Sigmoid colon (tissue), 7 donors: ENCODE results near the gene OR7G1. TPM values are rescaled to one million over a fixed set of nuclear protein-coding genes. Genes with fewer than 3 reads are reported as not detected.

Experiments
- DNase-seq: peaks from one replicate; pipeline ENCODE4 v3.0.0-alpha.2; 2019
- H3K27ac ChIP-seq, 4 donors: fragments of 200-600 bp; sonication (generic); one replicate each; pipeline ENCODE4 v1.5.1; 2016 to 2019; ENCODE audit warnings: mild to moderate bottlenecking in 1 of 4
- H3K27me3 ChIP-seq, 3 donors: fragments of 200-600 bp; sonication (generic); one replicate each; pipeline ENCODE4 v1.5.1; 2019; ENCODE audit warnings: mild to moderate bottlenecking in 1 of 3
- H3K36me3 ChIP-seq, 4 donors: fragments of 200-600 bp; sonication (generic); one replicate each; pipeline ENCODE4 v1.5.1; 2016 to 2019
- H3K4me1 ChIP-seq, 4 donors: fragments of 200-600 bp; sonication (generic); one replicate each; pipeline ENCODE4 v1.5.1; 2017 to 2019
- H3K4me3 ChIP-seq, 4 donors: fragments of 200-600 bp; sonication (generic); one replicate each; pipeline ENCODE4 v1.5.1; 2017 to 2019; ENCODE audit warnings: mild to moderate bottlenecking in 2 of 4, moderate library complexity in 1 of 4
- H3K9me3 ChIP-seq, 4 donors: fragments of 200-600 bp in 3 of 4; sonication (generic) in 3 of 4; one replicate each; pipeline versions ENCODE4 v1.5.1 to v1.6.1; 2013 to 2019
- EP300 ChIP-seq, 4 donors: sonication (generic); formaldehyde crosslinking; IDR thresholded peaks; one replicate each; pipeline ENCODE4 v1.6.1; 2017; ENCODE audit warnings: antibody characterized with exemption in 4 of 4
- POLR2A ChIP-seq, 2 donors: fragments of 450-650 bp; IDR thresholded peaks; one replicate each; pipeline ENCODE4 v1.6.1; 2016; ENCODE audit warnings: antibody characterized with exemption in 2 of 2, mild to moderate bottlenecking in 2 of 2, moderate library complexity in 2 of 2
- POLR2AphosphoS5 ChIP-seq, 4 donors: sonication (generic); formaldehyde crosslinking; IDR thresholded peaks; one replicate each; pipeline ENCODE4 v1.6.1; 2017; ENCODE audit warnings: antibody characterized with exemption in 4 of 4
- WGBS, 2 donors: extraction: QIAGEN DNeasy Blood & Tissue Kit; methylation state at CpG; one replicate each; pipeline ENCODE4 v1.1.7; 2013; 5-methylcytosine and 5-hydroxymethylcytosine counted together
- intact Hi-C: fragments of 100-400 bp; cut with DNase I; formaldehyde crosslinking; loops from one replicate; pipeline ENCODE4 v1.15.1; 2023
- polyA plus RNA-seq, 3 donors: library from polyadenylated mRNA; stranded (reverse); fragments of 200-250 nt; gene quantifications; one replicate each; pipeline ENCODE4 v1.2.3, GENCODE V29; 2013
- total RNA-seq, 4 donors: library from RNA; depleted of rRNA; stranded (reverse); fragments of >200 nt; gene quantifications; one replicate each; pipeline ENCODE4 v1.1.0, GENCODE V29; 2016
- TF ChIP-seq, protein P1 (sequence below), 4 experiments: fragments of 450-650 bp in 3 of 4; fragments of 200-600 bp in 1 of 4; IDR thresholded peaks; one replicate each; pipeline ENCODE4 v1.5.1; 2016 to 2019; ENCODE audit warnings: antibody characterized with exemption in 4 of 4, mild to moderate bottlenecking in 3 of 4, moderate library complexity in 2 of 4
- donor health status: healthy with polysubstance abuse.
- donor health status: Bipolar disorder and iron deficiency.
- donor health status: healthy.

Gene OR7G1, protein sequence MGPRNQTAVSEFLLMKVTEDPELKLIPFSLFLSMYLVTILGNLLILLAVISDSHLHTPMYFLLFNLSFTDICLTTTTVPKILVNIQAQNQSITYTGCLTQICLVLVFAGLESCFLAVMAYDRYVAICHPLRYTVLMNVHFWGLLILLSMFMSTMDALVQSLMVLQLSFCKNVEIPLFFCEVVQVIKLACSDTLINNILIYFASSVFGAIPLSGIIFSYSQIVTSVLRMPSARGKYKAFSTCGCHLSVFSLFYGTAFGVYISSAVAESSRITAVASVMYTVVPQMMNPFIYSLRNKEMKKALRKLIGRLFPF
- total RNA-seq = not detected
- not detected for polyA plus RNA-seq

DNA sequence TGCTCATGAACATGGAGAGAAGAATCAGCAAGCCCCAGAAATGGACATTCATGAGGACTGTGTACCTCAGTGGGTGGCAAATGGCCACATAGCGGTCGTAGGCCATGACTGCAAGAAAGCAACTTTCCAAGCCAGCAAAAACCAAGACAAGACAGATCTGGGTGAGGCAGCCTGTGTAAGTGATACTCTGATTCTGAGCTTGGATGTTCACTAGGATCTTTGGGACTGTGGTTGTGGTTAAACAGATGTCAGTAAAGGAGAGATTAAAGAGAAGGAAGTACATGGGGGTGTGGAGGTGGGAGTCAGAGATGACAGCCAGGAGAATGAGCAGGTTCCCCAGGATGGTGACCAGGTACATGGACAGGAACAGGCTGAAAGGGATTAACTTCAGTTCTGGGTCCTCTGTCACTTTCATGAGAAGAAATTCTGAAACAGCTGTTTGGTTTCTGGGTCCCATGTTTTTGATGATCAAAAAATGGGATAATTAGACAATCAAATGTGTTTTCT is at the start of gene OR7G1:
Gene OR7G1, minus strand, starts transcription at position 457 of the 507 bp plus-strand sequence. Its CDS starts 0 bp downstream, at position 457.
- Histone ChIP-seq H3K27ac (no peak within 1 kb of the TSS), H3K4me1 (no peaks in the 10 kb centered on the region), H3K9me3 (no peaks in the 10 kb centered on the region), H3K36me3 (no peaks in the 10 kb centered on the region), H3K4me3 (no peak within 1 kb of the TSS), H3K27me3 (peaks cover 0 to 12% (median 0%) of the 10 kb centered on the region in 3 donors)
- WGBS, 2 donors = 83 to 91% methylated on average over 2 of the region's 2 CpGs
- no peak for DNase-seq
- TF ChIP-seq POLR2AphosphoS5 (IDR thresholded peaks at IDR 0.05) (no peak), EP300 (IDR thresholded peaks at IDR 0.05) (no peak), POLR2A (IDR thresholded peaks at IDR 0.05) (no peak)
- TF ChIP-seq, protein P1, sequence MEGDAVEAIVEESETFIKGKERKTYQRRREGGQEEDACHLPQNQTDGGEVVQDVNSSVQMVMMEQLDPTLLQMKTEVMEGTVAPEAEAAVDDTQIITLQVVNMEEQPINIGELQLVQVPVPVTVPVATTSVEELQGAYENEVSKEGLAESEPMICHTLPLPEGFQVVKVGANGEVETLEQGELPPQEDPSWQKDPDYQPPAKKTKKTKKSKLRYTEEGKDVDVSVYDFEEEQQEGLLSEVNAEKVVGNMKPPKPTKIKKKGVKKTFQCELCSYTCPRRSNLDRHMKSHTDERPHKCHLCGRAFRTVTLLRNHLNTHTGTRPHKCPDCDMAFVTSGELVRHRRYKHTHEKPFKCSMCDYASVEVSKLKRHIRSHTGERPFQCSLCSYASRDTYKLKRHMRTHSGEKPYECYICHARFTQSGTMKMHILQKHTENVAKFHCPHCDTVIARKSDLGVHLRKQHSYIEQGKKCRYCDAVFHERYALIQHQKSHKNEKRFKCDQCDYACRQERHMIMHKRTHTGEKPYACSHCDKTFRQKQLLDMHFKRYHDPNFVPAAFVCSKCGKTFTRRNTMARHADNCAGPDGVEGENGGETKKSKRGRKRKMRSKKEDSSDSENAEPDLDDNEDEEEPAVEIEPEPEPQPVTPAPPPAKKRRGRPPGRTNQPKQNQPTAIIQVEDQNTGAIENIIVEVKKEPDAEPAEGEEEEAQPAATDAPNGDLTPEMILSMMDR (IDR thresholded peaks at IDR 0.05) = no peak
- intact Hi-C loops = no loop called here

DNA sequence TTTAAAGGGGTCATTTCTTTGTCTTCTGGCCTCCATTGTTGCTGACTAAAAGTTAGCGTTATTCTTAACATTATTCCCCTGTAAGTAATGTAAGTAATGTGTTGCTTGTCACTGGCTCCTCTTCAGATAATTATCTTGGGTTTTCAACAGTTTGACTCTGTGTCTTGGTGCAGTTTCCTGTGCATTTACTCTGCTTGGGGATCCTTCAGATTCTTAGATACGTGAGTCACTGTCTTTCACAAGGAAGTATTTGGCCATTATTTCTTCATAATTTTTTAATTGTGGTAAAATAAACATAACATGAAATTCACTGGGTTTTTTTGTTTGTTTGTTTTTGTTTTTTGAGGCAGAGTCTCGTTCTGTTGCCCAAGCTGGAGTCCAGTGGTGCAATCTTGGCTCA is 49.7 kb upstream of the OR7G1 start:
- H3K36me3 ChIP-seq = peaks cover 22 to 65% (median 35%) of the 10 kb centered on the region in 4 donors
- TF ChIP-seq, protein P1 (IDR thresholded peaks at IDR 0.05) = no peak
- TF ChIP-seq EP300 (IDR thresholded peaks at IDR 0.05) (no peak), POLR2A (IDR thresholded peaks at IDR 0.05) (no peak), POLR2AphosphoS5 (IDR thresholded peaks at IDR 0.05) (no peak)
- no peaks in the 10 kb centered on the region for H3K27me3 ChIP-seq
- no peaks in the 10 kb centered on the region for H3K4me1 ChIP-seq
- DNase-seq = no peak
- no peak overlapping the region for H3K4me3 ChIP-seq
- no peak overlapping the region for H3K27ac ChIP-seq
- peaks cover 0 to 13% (median 0%) of the 10 kb centered on the region in 4 donors for H3K9me3 ChIP-seq
- 93 to 96% methylated on average over 3 of the region's 3 CpGs for WGBS, 2 donors
- intact Hi-C loops = no loop called here

DNA sequence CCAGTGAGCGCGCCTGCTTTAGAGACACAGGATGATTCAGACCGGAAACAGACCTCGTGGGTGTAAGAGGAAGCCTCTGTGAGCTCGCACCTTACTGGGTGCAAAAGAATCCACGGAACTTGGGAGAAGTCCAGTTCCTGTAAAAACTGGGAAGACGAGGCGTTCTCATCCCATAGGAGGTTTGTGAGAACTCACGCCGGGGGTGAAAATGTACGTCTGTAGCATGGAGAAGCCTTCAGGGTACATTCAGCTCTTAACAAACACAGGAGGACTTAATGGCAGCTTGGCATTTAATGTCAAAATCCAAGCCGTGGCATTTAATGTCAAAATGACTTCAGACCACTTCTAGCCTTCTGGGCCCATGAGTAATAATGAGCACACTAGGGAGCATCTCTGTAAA is 45.9 kb upstream of the OR7G1 start:
- H3K4me1 ChIP-seq = no peaks in the 10 kb centered on the region
- H3K4me3 ChIP-seq = no peak overlapping the region
- DNase-seq = no peak
- 98% methylated on average over 12 of the region's 12 CpGs for WGBS, 2 donors
- no peak overlapping the region for H3K27ac ChIP-seq
- intact Hi-C loops = no loop called here
- no peak for TF ChIP-seq POLR2A (IDR thresholded peaks at IDR 0.05)
- TF ChIP-seq, protein P1 (IDR thresholded peaks at IDR 0.05) = no peak
- no peak for TF ChIP-seq POLR2AphosphoS5 (IDR thresholded peaks at IDR 0.05)
- no peak for TF ChIP-seq EP300 (IDR thresholded peaks at IDR 0.05)
- peaks cover 0 to 16% (median 0%) of the 10 kb centered on the region in 4 donors for H3K9me3 ChIP-seq
- H3K36me3 ChIP-seq = peaks cover 54 to 97% (median 68%) of the 10 kb centered on the region in 4 donors
- H3K27me3 ChIP-seq = no peaks in the 10 kb centered on the region

DNA sequence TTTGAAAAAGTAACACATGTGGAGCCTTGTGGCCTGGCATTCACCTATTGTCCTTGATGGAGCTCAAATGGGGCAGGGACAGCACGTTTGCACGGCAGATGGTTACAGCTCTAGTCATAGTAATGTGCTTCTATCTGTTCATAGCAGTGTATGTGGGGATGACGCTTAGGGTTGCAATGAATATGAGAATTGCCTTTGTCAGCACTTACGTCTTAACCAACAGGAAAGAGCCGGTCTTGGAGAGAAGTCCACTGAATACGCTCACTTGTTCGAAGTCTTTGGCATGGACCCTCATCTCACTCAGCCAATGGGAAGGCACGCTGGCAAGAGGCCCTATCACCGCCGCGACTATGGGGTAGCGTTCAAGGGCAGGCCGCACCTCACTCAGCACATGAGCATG is 44.3 kb upstream of the OR7G1 start:
- WGBS, 2 donors = 98% methylated on average over 13 of the region's 13 CpGs
- Histone ChIP-seq H3K36me3 (peaks cover 55 to 99% (median 73%) of the 10 kb centered on the region in 4 donors), H3K9me3 (peaks cover 0 to 16% (median 10%) of the 10 kb centered on the region in 4 donors), H3K27ac (no peak overlapping the region), H3K4me3 (no peak overlapping the region), H3K27me3 (no peaks in the 10 kb centered on the region), H3K4me1 (no peaks in the 10 kb centered on the region)
- TF ChIP-seq EP300 (IDR thresholded peaks at IDR 0.05) = no peak
- no peak for TF ChIP-seq POLR2AphosphoS5 (IDR thresholded peaks at IDR 0.05)
- TF ChIP-seq, protein P1 (IDR thresholded peaks at IDR 0.05) = no peak
- no peak for TF ChIP-seq POLR2A (IDR thresholded peaks at IDR 0.05)
- DNase-seq = no peak
- intact Hi-C loops = no loop called here
